SK-N-SH (cell line): ENCODE measurements around the gene EXD1. TPM values are rescaled to one million over a fixed set of nuclear protein-coding genes. Genes with fewer than 3 reads are reported as not detected.

ENCODE experiments used
- CTCF ChIA-PET: fragments of 300-600, 350-600 bp; formaldehyde crosslinking; extraction: SDS; loops from one replicate; lab custom pipeline; 2021; lab: Yijun Ruan, JAX
- POLR2A ChIA-PET: fragments of 350-600 bp; sonication (Branson Sonifier 250); formaldehyde crosslinking; extraction: SDS; loops from one replicate; lab custom pipeline; 2020; ENCODE audit warnings: antibody characterized with exemption, inconsistent platforms; lab: Yijun Ruan, JAX
- DNase-seq: peaks from one replicate; pipeline ENCODE4 v3.0.0; 2012
- H2AFZ ChIP-seq: fragments of 200-600 bp; sonication (generic); 2 replicates; pipeline ENCODE4 v1.8.1; 2016; ENCODE audit warnings: antibody characterized with exemption, mild to moderate bottlenecking, low read depth
- H3F3A ChIP-seq: fragments of 200-600 bp; sonication (generic); replicated peaks from 2 replicates; pipeline ENCODE3; 2016; ENCODE audit warnings: antibody characterized with exemption, mild to moderate bottlenecking; ENCODE audit not compliant: insufficient read depth
- H3K27ac ChIP-seq, 2 experiments: fragments of 200-500 bp in 1 of 2; fragments of 200-600 bp in 1 of 2; sonication (Bioruptor generic) in 1 of 2; sonication (generic), shearing (Covaris generic) in 1 of 2; 2 replicates each; pipeline versions ENCODE4 v1.5.1 to v1.6.1; 2014 to 2016; ENCODE audit warnings: low read depth in 2 of 2, inconsistent platforms in 1 of 2, low read length in 1 of 2, mild to moderate bottlenecking in 1 of 2, mixed read lengths in 1 of 2
- H3K27me3 ChIP-seq: fragments of 200-600 bp; sonication (generic), shearing (Covaris generic); 2 replicates; pipeline ENCODE4 v1.6.1; 2016; ENCODE audit warnings: mixed run types; ENCODE audit not compliant: insufficient read depth
- H3K36me3 ChIP-seq, 2 experiments: fragments of 200-500 bp in 1 of 2; fragments of 200-600 bp in 1 of 2; sonication (Bioruptor generic) in 1 of 2; sonication (generic) in 1 of 2; replicated peaks in 1 of 2; 2 replicates each; pipeline versions ENCODE3 to v1.5.1; 2014 to 2016; ENCODE audit warnings: low read length in 1 of 2, mild to moderate bottlenecking in 1 of 2; ENCODE audit not compliant: insufficient read depth in 2 of 2, control insufficient read depth in 1 of 2
- H3K4me1 ChIP-seq, 2 experiments: fragments of 200-500 bp in 1 of 2; fragments of 200-600 bp in 1 of 2; sonication (Bioruptor generic) in 1 of 2; sonication (generic), shearing (Covaris generic) in 1 of 2; 2 replicates each; pipeline versions ENCODE4 v1.5.1 to v1.6.1; 2014 to 2016; ENCODE audit warnings: low read depth in 1 of 2, low read length in 1 of 2, mixed run types in 1 of 2; ENCODE audit not compliant: insufficient read depth in 2 of 2, control insufficient read depth in 1 of 2
- H3K4me2 ChIP-seq: fragments of 200-600 bp; sonication (generic), shearing (Covaris generic); 2 replicates; pipeline ENCODE4 v1.6.1; 2017; ENCODE audit warnings: mixed run types
- H3K4me3 ChIP-seq, 2 experiments: fragments of 200-500 bp in 1 of 2; fragments of 200-600 bp in 1 of 2; sonication (Bioruptor generic) in 1 of 2; sonication (generic), shearing (Covaris generic) in 1 of 2; 2 replicates each; pipeline versions ENCODE4 v1.5.1 to v1.8.1; 2014 to 2016; ENCODE audit warnings: low read depth in 2 of 2, inconsistent platforms in 1 of 2, low read length in 1 of 2, mild to moderate bottlenecking in 1 of 2, mixed read lengths in 1 of 2, moderate library complexity in 1 of 2
- H3K79me2 ChIP-seq: fragments of 200-600 bp; sonication (generic); 2 replicates; pipeline ENCODE4 v1.8.1; 2017; ENCODE audit warnings: mild to moderate bottlenecking; ENCODE audit not compliant: insufficient read depth
- H3K9ac ChIP-seq: fragments of 200-600 bp; sonication (generic); 2 replicates; pipeline ENCODE4 v1.6.1; 2017; ENCODE audit warnings: mixed run types
- H3K9me2 ChIP-seq: fragments of 200-600 bp; sonication (generic); 2 replicates; pipeline ENCODE4 v1.6.1; 2017; ENCODE audit warnings: mixed run types
- H3K9me3 ChIP-seq: fragments of 200-600 bp; sonication (generic); 2 replicates; pipeline ENCODE4 v1.6.1; 2017; ENCODE audit warnings: mixed run types, mild to moderate bottlenecking, moderate library complexity
- H4K20me1 ChIP-seq: fragments of 200-600 bp; sonication (generic); 2 replicates; pipeline ENCODE4 v1.6.1; 2017; ENCODE audit warnings: mild to moderate bottlenecking, mixed run types; ENCODE audit not compliant: insufficient read depth
- CTCF ChIP-seq: fragments of 200-600 bp; sonication (generic); IDR thresholded peaks from 2 replicates; pipeline ENCODE4 v1.6.1; 2017; ENCODE audit warnings: antibody characterized with exemption, mild to moderate bottlenecking, moderate library complexity
- FOSL2 ChIP-seq: IDR thresholded peaks from 2 replicates; pipeline ENCODE4 v1.4.0; 2012; ENCODE audit warnings: low read depth, mild to moderate bottlenecking, moderate library complexity, borderline replicate concordance
- FOXJ3 ChIP-seq: sonication (generic); formaldehyde crosslinking; IDR thresholded peaks from 2 replicates; pipeline ENCODE4 v1.5.1; 2020; ENCODE audit warnings: mild to moderate bottlenecking, missing genetic modification reagents
- FOXM1 ChIP-seq: IDR thresholded peaks from 2 replicates; pipeline ENCODE4 v1.4.0; 2012; ENCODE audit warnings: low read depth, mild to moderate bottlenecking
- IRF3 ChIP-seq: fragments of 150-350 bp; IDR thresholded peaks from 2 replicates; pipeline ENCODE4 v1.6.1; 2016; ENCODE audit warnings: mild to moderate bottlenecking, low read depth, low read length
- JUND ChIP-seq: IDR thresholded peaks from 2 replicates; pipeline ENCODE4 v1.4.0; 2012
- MEF2A ChIP-seq: IDR thresholded peaks from 2 replicates; pipeline ENCODE4 v1.4.0; 2012; ENCODE audit warnings: low read depth, borderline replicate concordance
- NRF1 ChIP-seq: IDR thresholded peaks from 2 replicates; pipeline ENCODE4 v1.6.1; 2012; ENCODE audit warnings: low read depth, mild to moderate bottlenecking, low read length
- PBX3 ChIP-seq: IDR thresholded peaks from 2 replicates; pipeline ENCODE4; 2012
- RAD21 ChIP-seq: IDR thresholded peaks from 2 replicates; pipeline ENCODE4 v1.6.1; 2012; ENCODE audit warnings: mild to moderate bottlenecking, low read length
- RCOR1 ChIP-seq: fragments of 150-350 bp; IDR thresholded peaks from 2 replicates; pipeline ENCODE4 v1.6.1; 2017; ENCODE audit warnings: antibody characterized with exemption, low read length
- REST ChIP-seq: IDR thresholded peaks from 2 replicates; pipeline ENCODE4 v1.6.1; 2012; ENCODE audit warnings: mild to moderate bottlenecking, low read depth, low read length, moderate library complexity
- RFX5 ChIP-seq: IDR thresholded peaks from 2 replicates; pipeline ENCODE4 v1.6.1; 2012; ENCODE audit warnings: mild to moderate bottlenecking, improper control_type of control experiment, low read length
- RXRA ChIP-seq: IDR thresholded peaks from 2 replicates; pipeline ENCODE4 v1.4.0; 2012; ENCODE audit warnings: low read depth, mild to moderate bottlenecking, borderline replicate concordance
- SIN3A ChIP-seq: IDR thresholded peaks from 2 replicates; pipeline ENCODE4 v1.6.1; 2012; ENCODE audit warnings: low read depth, mild to moderate bottlenecking, low read length, moderate library complexity, borderline replicate concordance
- SMC3 ChIP-seq: IDR thresholded peaks from 2 replicates; pipeline ENCODE4 v1.6.1; 2012; ENCODE audit warnings: low read depth, low read length, improper control_type of control experiment
- USF1 ChIP-seq: IDR thresholded peaks from 2 replicates; pipeline ENCODE4 v1.4.0; 2012; ENCODE audit warnings: low read depth, borderline replicate concordance
- YY1 ChIP-seq: IDR thresholded peaks from 2 replicates; pipeline ENCODE4 v1.4.0; 2012; ENCODE audit warnings: low read depth, mild to moderate bottlenecking
- ZBTB33 ChIP-seq: IDR thresholded peaks from 2 replicates; pipeline ENCODE4 v1.4.0; 2012; ENCODE audit warnings: low read depth, borderline replicate concordance
- WGBS: methylation state at CpG from one replicate; pipeline ENCODE4 v1.1.6; 2017; ENCODE audit warnings: low lambda C conversion rate; 5-methylcytosine and 5-hydroxymethylcytosine counted together
- polyA plus RNA-seq, 3 experiments: library from polyadenylated mRNA; depleted of rRNA; stranded (reverse); fragments of >200 nt; gene quantifications; 2 replicates each; pipeline ENCODE4 v1.2.3, GENCODE V29; 2012

EXD1 gene
- polyA plus RNA-seq, 1 of the 3 experiments (the other 2 are of a cell fraction), result 0.07 TPM

- ChIA-PET CTCF (interaction anchor here (0.9 to 1.5 kb wide), 3 partner anchors 276 to 288 kb away, joined by 3 to 5 read pairs (median 4); partner anchors contain the start of gene VPS18), POLR2A (no interaction called here)
- 71% methylated on average over 4 of the region's 4 CpGs for WGBS
- Histone ChIP-seq H3K4me2 (no peak overlapping the region), H4K20me1 (no peaks in the 10 kb centered on the region), H3K9me3 (no peaks in the 10 kb centered on the region), H3K27me3 (no peaks in the 10 kb centered on the region), H3K36me3 (no peaks in the 10 kb centered on the region), H3K4me1 (peaks cover 0 to 9% of the 10 kb centered on the region in 2 experiments; a peak in 1 of 4 replicates), H3K9me2 (no peaks in the 10 kb centered on the region), H3K27ac (no peak overlapping the region), H2AFZ (no peak overlapping the region), H3K4me3 (no peak overlapping the region; a peak in 1 of 4 replicates), H3F3A (peaks cover 11% of the 10 kb centered on the region), H3K9ac (no peak overlapping the region), H3K79me2 (no peaks in the 10 kb centered on the region)
- TF ChIP-seq PBX3 (no peak), RXRA (no peak), NRF1 (no peak), FOXM1 (no peak), SIN3A (no peak), SMC3 (no peak), YY1 (no peak), FOSL2 (no peak), USF1 (no peak), IRF3 (no peak), ZBTB33 (no peak), FOXJ3 (CRISPR knock-in tag) (no peak), MEF2A (no peak), REST (no peak), RFX5 (no peak), CTCF (no peak), JUND (no peak), RAD21 (no peak), RCOR1 (no peak)
- DNase-seq, result no peak
These were observed 48.3 kb downstream of the EXD1 start for GRCh38 chr15:41182266-41182665.
